ENCODE measurements around the gene AP1AR.

- TF ChIP-seq, protein P1, sequence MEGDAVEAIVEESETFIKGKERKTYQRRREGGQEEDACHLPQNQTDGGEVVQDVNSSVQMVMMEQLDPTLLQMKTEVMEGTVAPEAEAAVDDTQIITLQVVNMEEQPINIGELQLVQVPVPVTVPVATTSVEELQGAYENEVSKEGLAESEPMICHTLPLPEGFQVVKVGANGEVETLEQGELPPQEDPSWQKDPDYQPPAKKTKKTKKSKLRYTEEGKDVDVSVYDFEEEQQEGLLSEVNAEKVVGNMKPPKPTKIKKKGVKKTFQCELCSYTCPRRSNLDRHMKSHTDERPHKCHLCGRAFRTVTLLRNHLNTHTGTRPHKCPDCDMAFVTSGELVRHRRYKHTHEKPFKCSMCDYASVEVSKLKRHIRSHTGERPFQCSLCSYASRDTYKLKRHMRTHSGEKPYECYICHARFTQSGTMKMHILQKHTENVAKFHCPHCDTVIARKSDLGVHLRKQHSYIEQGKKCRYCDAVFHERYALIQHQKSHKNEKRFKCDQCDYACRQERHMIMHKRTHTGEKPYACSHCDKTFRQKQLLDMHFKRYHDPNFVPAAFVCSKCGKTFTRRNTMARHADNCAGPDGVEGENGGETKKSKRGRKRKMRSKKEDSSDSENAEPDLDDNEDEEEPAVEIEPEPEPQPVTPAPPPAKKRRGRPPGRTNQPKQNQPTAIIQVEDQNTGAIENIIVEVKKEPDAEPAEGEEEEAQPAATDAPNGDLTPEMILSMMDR (IDR thresholded peaks at IDR 0.05; ENCODE audit: low read depth, low read length): no peak
- no peak for TF ChIP-seq EZH2phosphoT487 (IDR thresholded peaks at IDR 0.05; ENCODE audit: low read depth)
Observed at GRCh38 chr4:112182604-112183003, 49.0 kb upstream of the AP1AR start.
